GM18951 (cell line): ENCODE measurements around the gene GPR15LG.
A peak's percentile ranks its signal among the peaks of the same experiment; 100 is the strongest.
"Not testable (repeated sequence)": the region's sequence is repeated elsewhere in the genome, so short reads cannot be mapped to it uniquely, and the experiment has no call there.

ENCODE experiments used
- POLR2A ChIP-seq: IDR thresholded peaks from 4 replicates; pipeline ENCODE4 v1.6.1; 2011; ENCODE audit warnings: mild to moderate bottlenecking; ENCODE audit not compliant: insufficient read length, insufficient read depth; ENCODE audit errors: extremely low read depth
- in situ Hi-C: fragments of 300-500 bp; cut with MboI; formaldehyde crosslinking; loops from one replicate; pipeline ENCODE4 v1.12.0; 2022; ENCODE audit warnings: low sequenced_read_pairs, mixed read lengths, inconsistent platforms; ENCODE audit not compliant: unreplicated experiment

Gene GPR15LG

DNA sequence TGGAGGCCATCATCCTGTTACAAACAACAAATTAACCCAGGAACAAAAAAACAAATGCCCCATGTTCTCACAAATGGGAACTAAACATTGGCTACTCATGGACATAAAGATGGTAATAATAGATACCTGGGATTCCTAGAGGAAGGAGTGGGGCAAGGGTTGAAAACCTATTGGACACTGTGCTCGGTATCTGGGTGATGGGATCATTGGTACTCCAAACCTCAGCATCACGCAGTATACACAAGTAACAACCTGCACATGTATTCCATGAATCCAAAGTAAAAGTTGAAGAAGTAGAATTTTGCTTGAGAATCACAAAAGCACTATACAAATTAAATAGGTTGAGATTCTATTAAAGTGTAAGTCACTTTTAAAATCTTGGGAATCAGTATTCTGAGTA, 17.6 kb upstream of the GPR15LG start:
- TF ChIP-seq POLR2A: no peak
- in situ Hi-C loops: no loop called here

DNA sequence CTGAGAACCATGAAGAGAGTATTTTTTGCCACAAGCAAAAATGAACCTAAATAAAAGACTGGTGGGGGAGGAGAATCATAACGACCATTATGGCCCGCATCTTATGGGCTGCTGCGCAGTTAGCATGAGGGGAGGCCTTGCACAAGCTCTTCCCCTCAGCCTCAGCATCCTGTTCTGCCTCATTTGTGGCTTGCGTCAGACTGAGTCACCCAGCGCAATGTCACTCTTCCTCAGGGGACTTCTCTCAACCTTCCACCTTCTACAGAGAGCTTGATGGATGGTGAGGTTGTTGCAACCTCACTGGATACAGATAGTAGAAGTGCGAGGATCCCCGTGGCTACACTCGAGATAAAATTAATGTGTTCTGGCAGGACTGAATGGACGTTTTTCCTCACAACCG, 16.8 kb upstream of the GPR15LG start:
- in situ Hi-C loops: no loop called here

DNA sequence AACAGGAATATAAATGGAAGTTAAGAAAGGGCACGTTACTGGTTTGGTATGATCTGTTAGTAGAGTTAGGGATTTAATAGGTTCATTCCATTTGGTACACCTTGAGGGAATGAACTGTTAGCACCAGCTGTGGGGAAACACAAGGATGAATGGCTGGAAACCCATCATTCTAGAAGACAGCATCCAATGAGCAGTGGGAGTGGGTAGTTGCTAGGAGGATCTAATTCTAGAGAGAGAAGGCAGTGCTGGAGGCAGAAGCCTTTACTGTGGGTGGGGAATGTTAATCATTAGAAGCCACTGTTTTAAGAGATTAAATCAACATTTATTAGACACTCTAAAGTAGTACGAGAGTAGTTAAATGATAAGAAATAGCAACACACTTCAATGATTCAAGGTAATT, 15.5 kb upstream of the GPR15LG start:
- in situ Hi-C loops: no loop called here
- no peak for TF ChIP-seq POLR2A

More for the DNA sequence above, 16.8 kb upstream of the GPR15LG start:
- no peak for TF ChIP-seq POLR2A

DNA sequence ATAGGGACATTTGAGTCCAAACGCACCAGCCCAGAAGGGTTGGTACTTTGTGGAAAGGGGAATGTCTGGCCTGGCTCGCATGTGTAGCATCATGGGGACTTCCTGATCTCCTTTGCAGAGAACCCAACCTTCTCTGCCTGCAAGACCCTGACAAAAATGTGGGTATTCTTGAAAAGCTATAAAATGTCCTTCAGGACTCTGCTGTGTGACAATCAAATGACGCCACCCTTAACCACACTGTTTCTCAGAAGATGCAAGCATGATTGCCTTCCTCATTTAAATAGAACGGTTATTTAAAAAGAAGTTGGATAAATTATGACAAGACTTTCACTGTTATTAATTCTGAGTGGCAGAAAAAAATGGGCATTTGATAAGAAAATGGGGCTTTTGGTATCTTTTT, 15.1 kb upstream of the GPR15LG start:
- in situ Hi-C loops: no loop called here
- no peak for TF ChIP-seq POLR2A

DNA sequence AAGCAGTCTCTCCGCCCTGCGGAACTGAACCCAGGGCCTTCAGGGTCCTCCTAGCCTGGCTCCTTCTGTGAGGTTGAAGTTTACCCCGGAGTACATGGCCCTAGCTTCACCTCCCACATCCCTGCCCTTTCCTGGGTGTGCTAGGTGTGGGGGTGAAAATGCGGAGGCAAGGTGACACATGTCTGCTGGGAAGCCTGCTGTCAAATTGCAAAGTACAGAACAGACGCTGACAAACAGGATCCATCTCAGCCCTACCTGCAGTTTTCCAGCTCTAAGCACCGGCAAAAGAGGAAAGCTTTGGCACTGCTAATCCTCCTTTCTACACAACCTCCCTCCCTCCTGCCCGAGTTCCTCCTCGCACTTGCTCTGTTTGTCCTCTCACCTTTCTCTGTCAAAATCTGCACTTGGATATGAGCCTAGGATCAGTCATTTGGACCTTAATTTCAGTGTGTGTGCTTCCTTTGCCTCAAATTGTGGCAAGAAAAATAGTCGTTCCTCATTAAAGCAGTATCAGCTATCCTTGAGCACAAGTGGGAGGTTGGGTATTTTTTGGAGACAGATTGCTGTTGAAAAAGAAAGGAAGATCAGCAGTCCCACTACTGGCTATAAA, 14.4 kb upstream of the GPR15LG start:
- in situ Hi-C loops: no loop called here
- no peak for TF ChIP-seq POLR2A

DNA sequence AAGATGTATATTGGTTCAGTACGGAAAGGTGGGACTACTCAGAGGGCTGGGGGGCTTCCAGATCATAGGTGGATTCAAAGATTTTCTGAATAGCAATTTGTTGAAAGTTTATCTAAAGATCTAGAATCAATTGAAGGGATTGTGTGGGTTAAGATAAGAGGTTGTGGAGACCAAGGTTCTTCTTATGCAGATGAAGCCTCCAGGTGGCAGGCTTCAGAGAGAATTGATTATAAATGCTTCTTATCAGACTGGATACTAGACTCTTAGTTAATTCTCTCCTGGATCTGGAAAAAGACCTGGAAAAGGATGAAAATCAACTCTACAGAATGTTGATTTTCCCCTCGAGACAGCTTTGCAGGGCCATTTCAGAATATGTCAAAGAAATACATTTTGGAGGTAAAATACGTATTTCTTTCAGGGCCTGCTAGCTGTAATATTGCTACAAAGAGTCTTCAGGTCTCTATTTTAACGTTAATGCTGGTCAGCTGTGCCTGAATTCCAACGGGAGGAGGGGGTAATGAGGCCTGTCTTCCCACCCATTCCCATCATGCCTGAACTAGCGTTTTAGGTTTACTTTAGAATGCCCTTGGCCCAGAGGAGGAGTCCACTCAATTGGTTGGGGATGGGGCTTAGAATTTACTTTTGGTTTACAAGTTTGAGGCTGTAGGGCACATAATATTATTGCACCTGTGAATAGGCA, 12.8 kb upstream of the GPR15LG start:
- no peak for TF ChIP-seq POLR2A
- in situ Hi-C loops: no loop called here

DNA sequence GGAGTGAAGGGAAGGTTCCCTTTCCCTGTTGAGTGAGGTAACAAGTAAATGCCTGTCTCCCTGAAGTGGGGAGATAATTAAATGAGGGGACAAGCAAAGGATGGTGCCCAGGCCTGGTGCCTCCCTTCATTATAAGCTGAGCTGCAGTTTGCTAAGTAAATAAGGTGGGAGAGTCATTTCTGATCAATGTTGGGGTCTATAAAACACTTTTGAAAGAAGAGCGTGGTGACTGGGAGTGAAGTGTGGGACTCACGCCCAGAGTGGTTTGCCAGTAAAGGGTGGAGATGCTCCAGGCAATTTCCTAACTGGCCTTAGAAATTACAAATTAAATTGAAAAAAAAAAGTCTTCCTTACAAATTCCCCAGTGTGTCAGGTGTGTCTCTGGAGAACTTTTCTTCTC, 9.6 kb upstream of the GPR15LG start:
- in situ Hi-C loops: no loop called here
- no peak for TF ChIP-seq POLR2A

DNA sequence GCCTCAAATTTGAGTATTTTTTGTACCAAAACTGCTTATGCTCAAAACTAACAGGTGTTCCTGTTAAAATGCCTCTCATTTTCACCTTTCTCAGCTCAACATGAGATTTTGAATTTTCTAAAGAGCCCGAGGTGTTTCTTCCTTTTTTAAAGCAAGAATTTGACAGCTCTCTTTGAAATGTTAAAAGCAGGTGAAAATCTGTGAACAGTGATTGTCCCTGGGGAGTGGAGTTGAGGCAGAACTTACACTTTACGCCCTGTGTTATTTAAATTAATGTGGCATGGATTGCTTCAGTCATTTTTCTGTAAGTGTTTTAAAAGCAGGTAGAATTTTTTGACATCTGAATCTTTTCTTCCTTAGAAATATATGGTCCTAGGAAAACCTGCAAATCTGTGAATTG, 9.2 kb upstream of the GPR15LG start:
- in situ Hi-C loops: no loop called here
- no peak for TF ChIP-seq POLR2A

DNA sequence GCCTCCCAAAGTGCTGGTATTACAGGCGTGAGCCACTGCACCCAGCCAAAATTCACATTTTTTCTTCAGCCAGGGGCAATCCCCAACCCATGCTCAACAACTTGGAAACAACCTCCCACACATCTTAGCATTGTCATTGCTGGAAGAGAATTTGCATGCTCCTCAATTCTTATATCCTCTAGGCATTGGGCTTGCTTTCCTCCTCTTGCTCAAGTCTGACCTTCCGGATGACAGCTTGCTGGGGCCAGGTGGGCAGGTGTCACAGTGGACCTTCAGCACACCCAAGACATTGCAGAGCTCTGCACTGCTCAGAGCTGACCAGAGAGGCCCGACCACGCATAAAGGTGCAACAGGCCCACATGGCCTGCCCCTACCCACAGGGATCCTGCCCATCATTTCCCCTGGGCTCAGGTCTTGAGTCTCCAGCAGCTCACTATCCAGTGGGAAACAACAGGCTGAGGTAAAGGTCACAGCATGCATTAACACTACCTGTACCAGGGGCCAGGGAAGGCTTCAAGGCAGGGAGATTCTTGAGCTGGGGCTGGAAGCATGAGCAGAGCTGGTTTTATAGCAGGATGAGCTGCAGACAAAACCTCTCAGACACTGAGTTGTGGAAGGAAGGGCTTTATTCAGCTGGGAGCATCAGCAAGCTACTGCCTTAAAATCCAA, 6.8 kb upstream of the GPR15LG start:
- peak; percentile 10 for TF ChIP-seq POLR2A
- in situ Hi-C loops: no loop called here

DNA sequence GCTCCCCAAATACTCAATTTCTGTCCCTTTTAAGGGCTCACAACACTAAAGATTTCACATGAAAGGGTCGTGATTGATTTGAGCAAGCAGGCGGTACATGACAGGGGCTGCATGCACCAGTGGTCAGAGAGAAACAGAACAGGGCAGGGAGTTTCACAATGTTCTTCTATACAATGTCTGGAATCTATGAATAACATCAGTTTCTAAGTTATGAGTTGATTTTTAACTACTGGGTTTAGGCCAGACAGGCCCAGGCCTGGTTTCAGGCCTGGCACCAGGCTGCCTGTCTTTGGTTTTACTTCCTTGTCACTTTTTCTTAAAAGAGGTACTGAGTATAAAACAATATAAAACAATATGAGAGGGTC, 6.3 kb upstream of the GPR15LG start:
- in situ Hi-C loops: not testable (repeated sequence)

DNA sequence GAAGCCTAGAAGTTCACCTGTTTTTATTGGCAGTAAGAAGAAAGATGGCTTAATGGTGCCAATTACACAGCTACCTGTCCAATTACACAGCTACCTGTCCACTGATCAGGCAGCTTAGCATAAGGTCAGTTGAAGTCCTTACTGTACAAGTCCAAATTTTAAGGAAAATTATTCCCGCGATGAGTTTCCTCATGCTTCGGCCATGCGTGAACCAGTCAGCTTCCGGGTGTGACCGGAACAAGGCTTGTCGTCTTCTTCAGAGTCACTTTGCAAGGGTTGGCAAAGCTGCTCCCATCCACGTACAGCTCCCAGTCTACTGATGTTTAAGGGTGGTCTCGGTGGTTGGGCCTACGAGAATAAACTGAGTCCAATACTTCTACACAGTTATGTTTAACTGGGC, 5.2 kb upstream of the GPR15LG start:
- in situ Hi-C loops: not testable (repeated sequence)

DNA sequence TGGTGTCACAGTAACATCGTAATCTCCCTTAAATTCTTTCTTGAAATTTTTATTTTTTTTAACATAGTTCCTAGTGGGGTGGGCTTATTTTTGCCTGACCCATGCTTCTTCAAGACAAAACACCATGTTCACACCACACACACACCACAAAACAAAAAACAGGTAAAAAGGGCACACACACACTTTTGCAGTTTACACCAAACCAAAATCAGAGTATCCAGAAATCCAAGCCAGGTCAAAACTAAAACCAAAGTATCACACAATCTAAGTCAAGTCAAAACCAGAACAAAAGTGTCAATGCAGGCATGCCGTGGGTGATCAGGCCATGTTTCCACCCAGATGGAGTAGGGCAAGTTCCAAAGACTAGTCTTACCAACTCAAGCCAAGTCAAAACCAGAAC, 2.4 kb upstream of the GPR15LG start:
- in situ Hi-C loops: not testable (repeated sequence)

DNA sequence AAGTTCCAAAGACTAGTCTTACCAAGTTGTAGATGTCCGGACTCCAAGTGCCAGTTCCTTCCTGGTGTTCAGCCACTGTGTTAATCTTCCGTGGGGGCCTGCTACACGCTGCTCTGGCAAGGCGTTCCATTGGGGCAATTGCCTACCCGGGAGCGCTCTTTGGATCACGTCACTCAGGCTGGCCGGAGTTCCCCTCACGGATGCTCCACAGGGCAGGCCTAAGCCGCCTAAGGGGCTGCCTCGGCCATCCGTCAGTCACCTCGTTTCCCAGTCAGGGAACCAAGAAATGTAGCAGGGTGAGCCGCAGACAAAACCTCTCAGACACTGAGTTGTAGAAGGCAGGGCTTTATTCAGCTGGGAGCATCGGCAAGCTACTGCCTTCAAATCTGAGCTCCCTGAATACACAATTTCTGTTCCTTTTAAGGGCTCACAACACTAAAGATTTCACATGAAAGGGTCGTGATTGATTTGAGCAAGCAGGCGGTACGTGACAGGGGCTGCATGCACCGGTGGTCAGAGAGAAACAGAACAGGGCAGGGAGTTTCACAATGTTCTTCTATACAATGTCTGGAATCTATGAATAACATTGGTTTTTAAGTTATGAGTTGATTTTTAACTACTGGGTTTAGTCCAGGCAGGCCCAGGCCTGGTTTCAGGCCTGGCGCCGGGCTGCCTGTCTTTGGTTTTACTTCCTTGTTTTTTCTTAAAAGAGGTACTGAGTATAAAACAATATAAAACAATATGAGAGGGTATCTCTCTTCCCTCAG, 1.7 kb upstream of the GPR15LG start:
- in situ Hi-C loops: not testable (repeated sequence)
- TF ChIP-seq POLR2A: peak; percentile 39

DNA sequence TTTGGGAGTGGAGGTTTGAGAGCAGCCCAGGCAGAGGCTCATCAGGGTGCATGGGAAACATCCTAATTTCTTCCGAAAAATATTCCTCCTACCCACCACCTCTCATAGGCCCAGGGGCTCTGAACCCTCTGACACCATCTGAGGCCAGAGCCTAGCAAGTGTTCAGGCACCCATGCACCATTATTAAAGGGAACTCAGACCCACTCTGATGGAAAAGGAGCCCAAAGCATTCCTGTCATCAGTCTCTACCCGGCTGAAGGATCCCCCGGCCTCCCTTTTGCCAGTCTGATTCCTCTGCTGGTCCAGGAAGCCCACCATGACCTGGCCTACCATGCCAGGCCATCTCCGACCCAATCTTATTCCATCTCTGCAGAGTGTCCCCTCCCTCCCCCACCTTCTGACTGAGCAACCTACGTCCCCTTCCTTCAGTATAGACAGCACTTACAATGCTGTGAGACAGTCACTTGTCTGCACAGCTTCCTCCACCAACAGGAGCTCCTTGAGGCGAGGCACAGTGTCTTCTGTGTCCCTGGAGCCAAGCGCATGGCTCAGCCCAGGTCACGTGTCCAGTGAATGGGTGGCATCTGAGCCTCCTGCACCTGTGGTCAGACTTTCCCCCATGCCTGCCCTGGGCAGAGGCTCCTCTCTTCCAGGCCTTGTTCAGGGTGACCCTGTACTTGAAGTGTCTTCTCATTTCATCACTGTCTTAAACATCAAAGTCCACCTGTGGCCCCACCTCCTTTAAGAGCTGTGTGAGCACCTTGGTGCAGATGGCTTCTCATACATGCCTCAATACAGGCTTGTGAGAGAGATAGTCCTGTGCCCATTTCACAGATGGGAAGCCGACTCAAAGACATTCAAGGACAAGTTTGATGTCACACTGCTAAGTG, 889 bp upstream of the GPR15LG start:
- no peak for TF ChIP-seq POLR2A
- in situ Hi-C loops: no loop called here
